Omental fat pad (tissue), 4 donors: ENCODE data around the gene SLC22A8. TPM values are rescaled to one million over a fixed set of nuclear protein-coding genes. Genes with fewer than 3 reads are reported as not detected.

ENCODE experiments used
- ATAC-seq: fragments of 150-250 bp; one replicate; pipeline ENCODE4 v1.9.1; 2016; ENCODE audit warnings: mild to moderate bottlenecking, moderate library complexity; ENCODE audit not compliant: low FRiP score
- DNase-seq: peaks from one replicate; pipeline ENCODE4 v3.0.0-alpha.2; 2019; ENCODE audit warnings: low spot score
- CTCF ChIP-seq, 3 donors: fragments of 450-650 bp; IDR thresholded peaks; one replicate each; pipeline ENCODE4 v1.5.1; 2016 to 2017; ENCODE audit warnings: antibody characterized with exemption in 3 of 3, mild to moderate bottlenecking in 3 of 3, moderate library complexity in 2 of 3
- total RNA-seq, 4 donors: library from RNA; depleted of rRNA; stranded (reverse); fragments of >200 nt; gene quantifications; one replicate each; pipeline ENCODE4 v1.1.0, GENCODE V29; 2016

SLC22A8 gene
- total RNA-seq, 4 donors from 2014 or later: not detected

GRCh38 chr11:62988276-62988675 is 27.4 kb downstream of the SLC22A8 start:
- no peak for ATAC-seq
- no peak for TF ChIP-seq CTCF (IDR thresholded peaks at IDR 0.05)
- DNase-seq: no peak

- ATAC-seq (no peak), DNase-seq (no peak)
- TF ChIP-seq CTCF (IDR thresholded peaks at IDR 0.05): no peak
These were observed 30.4 kb downstream of the SLC22A8 start for GRCh38 chr11:62985041-62985750.

GRCh38 chr11:62984451-62984991 is 31.1 kb downstream of the SLC22A8 start, which contains the start of gene SLC22A6:
Gene SLC22A6, minus strand, starts transcription at chr11:62984967. Its CDS starts 277 bp downstream, at chr11:62984690.
- no peak for TF ChIP-seq CTCF (IDR thresholded peaks at IDR 0.05)
- no peak for ATAC-seq
- no peak for DNase-seq

GRCh38 chr11:62983536-62984199 is 32.0 kb downstream of the SLC22A8 start:
- ATAC-seq (no peak), DNase-seq (no peak)
- TF ChIP-seq CTCF (IDR thresholded peaks at IDR 0.05): no peak

- DNase-seq (no peak), ATAC-seq (no peak)
- no peak for TF ChIP-seq CTCF (IDR thresholded peaks at IDR 0.05)
These were observed 33.9 kb downstream of the SLC22A8 start for GRCh38 chr11:62981743-62982142.

- no peak for DNase-seq
- no peak for ATAC-seq
These were observed 35.4 kb downstream of the SLC22A8 start for GRCh38 chr11:62980133-62980760.

More at GRCh38 chr11:62980133-62980760, 35.4 kb downstream of the SLC22A8 start:
- no peak for TF ChIP-seq CTCF (IDR thresholded peaks at IDR 0.05)
